HG02884 (cell line): Measurements from ENCODE around the gene GRAMD1A.
"Not testable (repeated sequence)": the region's sequence is repeated elsewhere in the genome, so short reads cannot be mapped to it uniquely, and the experiment has no call there.

Experiments used
- ATAC-seq: cut with Tn5 transposase; IDR thresholded peaks from one replicate; pipeline ENCODE4 v1.9.1; 2021; ENCODE audit warnings: mild to moderate bottlenecking, moderate library complexity; ENCODE audit not compliant: unreplicated experiment

The GRAMD1A gene

GRCh38 chr19:35034588-35035382 is 34.7 kb downstream of the GRAMD1A start:
- ATAC-seq: no peak

GRCh38 chr19:35037716-35038622 is 37.8 kb downstream of the GRAMD1A start:
- no peak for ATAC-seq

GRCh38 chr19:35038623-35039512 is 38.7 kb downstream of the GRAMD1A start:
- ATAC-seq: no peak

GRCh38 chr19:35039881-35040825 is 40.0 kb downstream of the GRAMD1A start:
- ATAC-seq: no peak

GRCh38 chr19:35040826-35041547 is 40.9 kb downstream of the GRAMD1A start:
- no peak for ATAC-seq

GRCh38 chr19:35041548-35042055 is 41.5 kb downstream of the GRAMD1A start, which contains the start of gene HPN:
TSS of gene HPN (plus strand) at chr19:35041721. CDS start at chr19:35042507, 786 bp downstream.
- no peak for ATAC-seq

- no peak for ATAC-seq
These were observed 42.1 kb downstream of the GRAMD1A start for GRCh38 chr19:35042056-35042730.

- ATAC-seq: no peak
These were observed 43.0 kb downstream of the GRAMD1A start for GRCh38 chr19:35042954-35043604.

GRCh38 chr19:35043906-35044305 is 43.8 kb downstream of the GRAMD1A start:
- no peak for ATAC-seq

GRCh38 chr19:35044317-35045117 is 44.4 kb downstream of the GRAMD1A start:
- ATAC-seq: no peak

- no peak for ATAC-seq
These were observed 45.7 kb downstream of the GRAMD1A start for GRCh38 chr19:35045667-35046300.

GRCh38 chr19:35046461-35046860 is 46.3 kb downstream of the GRAMD1A start:
- ATAC-seq: no peak

- no peak for ATAC-seq
These were observed 48.8 kb downstream of the GRAMD1A start for GRCh38 chr19:35048911-35049411.

GRCh38 chr19:35049456-35049855 is 49.3 kb downstream of the GRAMD1A start:
- ATAC-seq: no peak

GRCh38 chr19:35050662-35051061 is 50.5 kb downstream of the GRAMD1A start:
- ATAC-seq: not testable (repeated sequence)

- not testable (repeated sequence) for ATAC-seq
These were observed 51.1 kb downstream of the GRAMD1A start for GRCh38 chr19:35051268-35051667.
